GM19239 (cell line): Measurements from ENCODE around the gene GOLGA8S.
"Not testable (repeated sequence)": the region's sequence is repeated elsewhere in the genome, so short reads cannot be mapped to it uniquely, and the experiment has no call there.

Experiments used
- DNase-seq: peaks from one replicate; pipeline ENCODE4 v3.0.0; 2011; ENCODE audit warnings: low spot score; ENCODE audit not compliant: insufficient read length
- FAIRE-seq: peaks from 2 replicates; lab custom pipeline; 2011; peaks lifted over from hg19 to GRCh38; lab: Jason Lieb, UNC

Gene GOLGA8S, protein sequence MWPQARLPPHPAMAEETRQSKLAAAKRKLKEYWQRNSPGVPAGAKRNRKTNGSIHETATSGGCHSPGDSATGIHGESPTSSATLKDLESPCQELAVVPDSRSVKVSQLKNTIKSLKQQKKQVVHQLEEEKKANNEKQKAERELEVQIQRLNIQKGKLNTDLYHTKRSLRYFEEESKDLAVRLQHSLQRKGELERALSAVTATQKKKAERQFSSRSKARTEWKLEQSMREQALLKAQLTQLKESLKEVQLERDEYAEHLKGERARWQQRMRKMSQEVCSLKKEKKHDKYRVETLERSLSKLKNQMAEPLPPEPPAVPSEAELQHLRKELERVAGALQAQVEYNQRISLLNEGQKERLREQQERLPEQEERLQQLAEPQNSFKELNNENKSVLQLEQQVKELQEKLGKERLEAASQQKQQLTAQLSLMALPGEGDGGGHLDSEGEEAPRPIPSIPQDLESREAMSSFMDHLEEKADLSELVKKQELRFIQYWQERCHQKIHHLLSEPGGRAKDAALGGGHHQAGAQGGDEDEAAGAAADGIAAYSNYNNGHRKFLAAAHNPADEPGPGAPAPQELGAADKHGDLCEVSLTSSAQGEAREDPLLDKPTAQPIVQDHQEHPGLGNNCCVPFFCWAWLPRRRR

DNA sequence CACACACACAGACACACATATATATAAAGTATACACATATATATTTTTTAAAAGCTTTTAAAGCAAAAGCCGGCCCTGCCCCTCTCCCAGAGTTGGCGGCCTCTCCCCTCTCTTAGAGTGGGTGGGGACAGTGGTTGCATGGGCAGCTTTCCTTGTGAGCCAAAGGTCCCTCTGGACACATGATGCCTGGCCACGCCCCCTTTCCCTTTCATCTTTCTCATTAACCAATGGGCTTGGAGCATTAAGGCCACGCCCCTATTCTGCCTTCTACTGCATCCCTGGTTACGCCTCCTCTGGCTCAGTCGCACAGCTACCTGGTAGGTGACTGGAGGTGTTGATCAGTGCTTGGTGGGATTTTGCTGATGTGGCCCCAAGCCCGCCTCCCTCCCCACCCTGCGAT is at the start of gene GOLGA8S:
GOLGA8S (plus strand) TSS at position 301 of the 400 bp plus-strand sequence; CDS start at position 363, 62 bp downstream.
- FAIRE-seq, DNase-seq: not testable (repeated sequence)

DNA sequence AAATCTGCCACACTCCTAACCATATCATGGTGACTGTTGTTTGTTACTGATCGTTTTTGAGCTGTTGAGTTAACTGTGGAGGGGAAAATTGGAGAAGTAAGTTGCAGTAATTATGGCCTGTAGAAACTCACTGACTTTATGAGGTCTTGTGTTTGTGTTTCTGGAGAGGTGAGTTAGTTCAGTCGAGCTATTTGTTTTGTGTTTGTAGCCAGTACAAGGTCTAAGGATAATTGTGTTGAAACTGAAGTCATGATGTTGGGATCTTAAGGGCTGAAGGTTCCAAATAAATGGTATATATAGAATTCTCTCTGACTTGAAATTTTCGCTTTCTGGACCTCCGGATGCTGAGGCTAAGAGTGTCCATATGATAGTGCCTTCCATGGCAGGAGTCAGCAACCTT is 49.7 kb upstream of the GOLGA8S start:
- FAIRE-seq, DNase-seq: not testable (repeated sequence)

DNA sequence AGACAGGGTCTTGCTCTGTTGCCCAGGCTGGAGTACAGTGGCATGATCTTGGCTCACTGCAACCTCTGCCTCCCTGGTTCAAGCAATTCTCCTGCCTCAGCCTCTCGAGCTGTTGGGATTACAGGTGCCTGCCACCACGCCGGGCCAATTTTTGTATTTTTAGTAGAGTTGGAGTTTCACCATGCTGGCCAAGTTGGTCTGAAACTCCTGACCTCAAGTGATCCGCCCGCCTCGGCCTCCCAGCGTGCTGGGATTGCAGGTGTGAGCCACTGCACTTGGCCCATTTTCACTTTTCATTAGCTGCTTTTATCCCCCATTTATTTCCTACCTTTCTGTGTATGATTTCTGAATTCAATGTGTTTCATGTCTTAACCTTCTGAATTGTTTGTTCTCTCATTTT is 48.6 kb upstream of the GOLGA8S start:
- not testable (repeated sequence) for FAIRE-seq, DNase-seq

DNA sequence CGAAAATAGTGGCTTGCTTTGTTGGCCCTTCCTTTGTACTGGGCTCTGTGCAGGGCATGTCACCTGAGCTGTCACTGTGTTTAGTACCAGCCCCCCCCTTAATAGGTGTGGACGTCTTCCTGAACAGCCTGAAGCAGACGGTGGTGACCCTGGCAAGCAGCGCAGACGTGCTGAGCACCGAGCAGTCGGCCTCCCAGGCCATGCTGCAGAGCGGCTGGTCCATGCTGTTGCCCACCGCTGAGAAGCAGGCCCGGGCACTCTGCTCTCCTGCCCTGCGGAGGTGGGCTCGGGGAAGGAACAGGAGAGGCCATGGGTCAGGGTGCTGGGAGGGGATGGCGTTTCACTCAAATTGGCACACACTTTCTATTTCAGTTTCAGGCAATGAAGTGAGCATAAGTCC is 43.3 kb upstream of the GOLGA8S start:
- not testable (repeated sequence) for FAIRE-seq, DNase-seq

DNA sequence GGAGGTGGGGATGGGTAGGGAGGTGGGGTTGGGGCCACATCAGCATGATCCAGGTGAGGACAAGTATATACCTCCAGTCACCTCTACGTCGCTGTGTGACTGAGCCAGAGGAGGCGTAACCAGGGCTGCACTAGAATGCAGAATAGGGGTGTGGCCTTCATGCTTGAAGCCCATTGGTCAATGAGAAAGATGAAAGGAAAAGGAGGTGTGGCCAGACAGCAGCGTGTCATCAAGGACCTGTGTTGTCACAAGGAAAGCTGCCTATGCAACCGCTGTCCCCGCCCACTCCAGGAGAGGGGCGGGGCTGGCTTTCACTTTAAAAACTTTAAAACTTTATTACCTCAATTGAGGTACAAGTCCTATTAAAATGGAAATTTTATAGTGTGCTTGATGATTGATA is 20.5 kb upstream of the GOLGA8S start, which contains the start of gene GOLGA6L26:
GOLGA6L26 (minus strand) TSS at position 101 of the 400 bp plus-strand sequence; CDS start at position 40, 61 bp downstream.
- DNase-seq, FAIRE-seq: not testable (repeated sequence)

DNA sequence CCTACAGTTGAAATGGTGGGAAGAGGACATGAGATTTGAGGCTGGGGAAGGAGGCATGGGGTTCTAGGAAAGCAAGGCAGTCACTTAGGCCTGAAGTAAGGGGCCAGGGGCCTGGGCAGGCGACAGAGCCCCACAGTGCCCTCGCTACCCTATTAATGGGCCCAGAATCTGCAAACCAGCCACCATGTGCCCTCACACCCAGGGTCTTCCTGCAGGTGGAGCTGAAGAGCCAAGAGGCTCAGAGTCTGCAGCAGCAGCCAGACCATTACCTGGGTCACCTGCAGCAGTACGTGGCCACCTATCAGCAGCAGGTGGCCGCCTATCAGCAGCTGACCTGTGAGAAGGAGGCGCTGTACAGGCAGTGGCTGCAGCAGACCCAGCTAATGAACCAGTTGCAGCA is 8.1 kb downstream of the GOLGA8S start:
- DNase-seq, FAIRE-seq: not testable (repeated sequence)

DNA sequence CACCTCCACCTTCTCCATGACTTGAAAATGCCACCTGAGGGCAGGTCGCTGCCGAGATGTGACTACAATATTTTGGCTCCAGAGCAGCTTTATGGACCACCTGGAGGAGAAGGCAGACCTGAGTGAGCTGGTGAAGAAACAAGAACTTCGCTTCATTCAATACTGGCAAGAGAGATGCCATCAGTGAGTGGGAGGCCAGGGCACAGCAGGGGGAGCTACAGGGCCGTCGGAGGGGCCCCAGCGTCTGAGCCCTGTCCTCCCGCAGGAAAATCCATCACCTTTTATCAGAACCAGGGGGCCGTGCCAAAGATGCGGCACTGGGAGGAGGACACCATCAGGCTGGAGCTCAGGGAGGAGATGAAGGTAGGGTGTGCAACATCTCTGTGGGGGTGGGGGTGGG is 9.7 kb downstream of the GOLGA8S start:
- FAIRE-seq, DNase-seq: not testable (repeated sequence)

DNA sequence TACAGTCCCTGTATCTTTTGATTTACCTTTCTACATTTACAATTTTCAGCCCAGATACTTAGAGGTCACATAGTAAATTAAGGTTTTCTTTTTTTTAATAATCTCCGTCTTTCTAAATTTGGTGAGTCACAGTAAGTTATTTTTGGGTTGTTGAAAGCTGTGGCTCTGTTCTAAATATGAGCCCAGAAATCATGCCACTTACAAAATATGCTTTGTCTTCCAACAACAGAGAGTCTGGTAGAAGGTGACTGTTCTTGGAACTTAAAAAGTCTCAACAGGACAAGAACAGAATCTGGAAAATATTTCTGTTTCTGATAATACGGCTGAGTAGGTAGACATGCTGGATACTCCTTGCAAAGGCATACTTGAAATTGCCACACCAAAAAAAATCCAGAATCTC is 16.0 kb downstream of the GOLGA8S start:
- DNase-seq: no peak

DNA sequence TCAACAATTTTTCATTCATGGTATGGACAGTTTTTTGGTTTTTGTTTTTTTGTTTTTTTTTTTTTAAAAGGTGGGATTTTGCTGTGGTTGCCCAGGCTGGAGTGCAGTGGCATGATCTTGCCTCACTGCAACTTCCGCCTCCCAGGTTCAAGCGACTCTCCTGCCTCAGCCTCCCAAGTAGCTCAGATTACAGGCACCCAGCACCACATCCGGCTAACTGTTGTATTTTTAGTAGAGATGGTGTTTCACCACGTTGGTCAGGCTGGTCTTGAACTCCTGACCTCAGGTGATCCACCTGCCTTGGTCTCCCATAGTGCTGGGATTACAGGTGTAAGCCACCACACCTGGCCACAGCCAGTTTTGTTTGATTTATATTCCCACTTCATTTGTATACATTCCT is 16.6 kb downstream of the GOLGA8S start:
- not testable (repeated sequence) for FAIRE-seq, DNase-seq

More for the DNA sequence above, 16.0 kb downstream of the GOLGA8S start:
- no peak for FAIRE-seq

DNA sequence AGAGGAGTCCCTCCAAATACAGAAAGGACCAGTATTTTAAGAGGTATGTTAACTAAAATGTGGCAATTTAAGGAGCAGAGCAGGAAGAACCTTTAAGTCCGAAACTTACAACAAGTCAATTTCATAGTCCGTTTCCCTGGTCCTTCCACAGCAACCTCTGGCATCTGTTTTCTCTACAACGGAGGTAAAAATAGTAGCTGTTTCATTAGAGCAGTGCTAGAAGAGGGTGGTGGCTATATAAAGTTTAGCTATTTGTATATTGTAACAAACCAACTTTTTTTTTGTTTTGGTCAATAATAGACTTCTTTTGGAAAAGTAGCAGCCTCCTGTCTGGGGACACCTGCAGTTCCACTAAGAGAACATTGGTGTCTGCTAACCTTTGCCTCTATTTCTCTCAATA is 17.3 kb downstream of the GOLGA8S start:
- FAIRE-seq, DNase-seq: not testable (repeated sequence)

DNA sequence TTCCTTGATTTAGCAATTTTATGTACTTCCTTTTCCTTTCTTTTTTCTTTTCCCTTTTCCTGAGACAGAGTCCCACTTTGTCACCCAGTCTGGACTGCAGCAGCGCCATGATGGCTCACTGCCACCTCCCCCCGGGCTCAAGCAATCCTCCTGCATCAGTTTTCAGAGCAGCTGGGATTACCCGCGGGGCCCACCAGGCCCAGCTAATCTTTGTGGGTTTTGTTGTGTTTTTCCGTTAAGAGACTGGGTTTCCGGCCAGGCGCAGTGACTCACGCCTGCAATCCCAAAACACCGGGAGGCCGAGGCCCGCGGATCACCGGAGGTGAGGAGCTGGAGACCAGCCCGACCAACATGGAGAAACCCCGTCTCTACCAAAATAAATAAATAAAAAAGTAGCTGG is 17.7 kb downstream of the GOLGA8S start:
- FAIRE-seq: no peak

DNA sequence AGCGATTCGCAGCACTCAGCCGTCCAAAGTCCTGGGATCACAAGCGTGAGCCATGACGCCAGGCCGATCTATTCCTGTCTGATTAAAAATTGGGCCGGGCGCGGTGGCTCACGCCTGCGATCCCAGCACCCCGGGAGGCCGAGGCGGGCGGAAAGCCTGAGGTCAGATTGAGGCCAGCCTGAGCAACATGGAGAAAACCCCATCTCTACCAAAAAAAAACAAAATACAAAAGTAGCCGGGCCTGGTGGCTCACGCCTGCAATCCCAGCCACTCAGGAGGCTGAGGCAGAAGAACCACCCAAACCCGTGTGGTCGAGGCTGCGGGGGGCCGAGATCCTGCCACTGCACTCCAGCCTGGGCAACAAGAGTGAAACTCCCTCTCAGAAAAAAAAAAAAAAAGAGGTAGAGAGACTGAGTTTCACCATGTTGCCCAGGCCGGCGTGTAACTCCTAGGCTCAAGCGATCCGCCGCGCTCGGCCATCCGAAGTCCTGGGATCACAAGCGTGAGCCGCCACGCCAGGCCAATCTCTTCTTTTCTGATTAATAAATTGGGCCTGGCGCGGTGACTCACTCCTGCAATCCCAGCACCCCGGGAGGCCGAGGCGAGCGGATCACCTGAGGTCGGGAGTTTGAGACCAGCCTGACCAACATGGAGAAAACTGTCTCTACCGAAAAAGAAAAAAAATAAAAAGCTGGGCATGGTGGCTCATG is 18.5 kb downstream of the GOLGA8S start:
- FAIRE-seq, DNase-seq: not testable (repeated sequence)

More for the DNA sequence above, 17.7 kb downstream of the GOLGA8S start:
- no peak for DNase-seq

DNA sequence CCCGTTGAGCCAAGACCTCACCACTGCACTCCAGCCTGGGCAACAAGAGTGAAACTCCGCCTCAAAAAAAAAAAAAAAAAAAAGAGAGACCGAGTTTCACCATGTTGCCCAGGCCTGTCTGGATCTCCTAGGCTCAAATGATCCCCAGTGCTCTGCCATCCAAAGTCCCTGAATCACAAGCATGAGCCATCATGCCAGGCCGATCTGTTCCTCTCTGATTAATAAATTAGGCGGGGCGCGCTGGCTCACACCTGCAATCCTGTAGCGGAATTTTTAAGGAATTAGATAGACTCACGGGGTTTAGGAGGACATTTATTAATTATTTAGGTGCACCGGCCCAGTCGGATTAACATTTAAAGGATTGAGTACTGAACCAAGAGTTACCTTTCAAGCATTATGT is 19.7 kb downstream of the GOLGA8S start:
- not testable (repeated sequence) for DNase-seq, FAIRE-seq

DNA sequence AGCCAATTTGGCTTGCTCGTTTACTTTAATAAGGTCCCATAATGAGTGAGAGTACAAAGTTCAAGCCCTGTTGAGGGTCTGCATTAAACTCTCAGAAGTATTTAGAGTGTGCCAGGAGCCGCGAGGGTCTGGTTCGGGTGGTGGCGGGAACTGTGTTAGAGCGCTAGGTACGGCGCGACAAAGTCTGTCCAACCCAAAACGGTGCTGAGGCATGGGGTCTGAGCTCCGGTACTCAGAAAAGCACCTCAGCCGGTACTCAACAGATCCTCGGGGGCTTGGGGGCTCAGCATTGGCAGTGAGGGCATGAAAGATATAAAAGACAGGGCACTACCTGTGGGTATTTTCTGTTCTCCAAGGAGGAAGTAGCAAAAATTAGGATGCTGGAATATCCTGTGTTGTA is 24.4 kb downstream of the GOLGA8S start:
- FAIRE-seq, DNase-seq: not testable (repeated sequence)

DNA sequence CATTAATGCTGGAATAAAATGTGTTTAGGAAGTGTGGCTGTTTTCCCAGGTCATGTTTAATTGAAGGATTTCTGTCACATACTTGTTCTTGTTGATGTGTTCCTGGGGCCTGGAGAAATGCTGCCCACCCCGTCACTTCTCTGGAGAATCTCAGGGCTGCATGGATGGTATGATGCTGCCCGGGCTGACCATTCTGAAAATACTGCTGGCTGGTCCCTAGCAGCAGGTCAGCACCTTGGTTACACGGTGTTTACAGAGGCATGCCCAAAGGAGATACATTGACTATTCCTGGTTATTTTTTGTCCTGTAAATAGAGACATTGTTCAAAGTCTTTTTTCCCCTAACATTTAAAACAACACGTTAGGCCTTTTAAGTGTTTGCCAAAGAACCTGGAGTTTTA is 26.2 kb downstream of the GOLGA8S start:
- not testable (repeated sequence) for FAIRE-seq, DNase-seq

DNA sequence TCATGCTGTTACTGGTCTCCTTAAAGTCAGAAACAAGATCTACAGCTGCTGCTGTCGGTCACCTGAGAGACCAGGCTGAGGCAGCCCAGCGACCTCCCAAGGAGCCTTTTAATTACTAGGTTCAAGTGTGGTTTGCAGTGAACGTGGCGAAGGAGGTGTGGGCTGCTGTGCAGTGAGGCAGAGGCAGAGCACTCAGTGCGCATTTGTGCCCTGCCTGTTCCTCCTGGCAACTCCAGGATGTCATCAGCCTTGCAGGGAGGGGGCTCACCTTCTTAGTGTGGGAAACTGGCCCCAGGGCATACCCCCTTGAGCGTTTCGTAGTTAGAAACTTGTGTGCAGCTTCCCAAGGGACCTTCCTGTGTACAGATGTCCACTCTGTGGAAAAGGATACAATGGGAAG is 26.6 kb downstream of the GOLGA8S start:
- not testable (repeated sequence) for FAIRE-seq, DNase-seq

DNA sequence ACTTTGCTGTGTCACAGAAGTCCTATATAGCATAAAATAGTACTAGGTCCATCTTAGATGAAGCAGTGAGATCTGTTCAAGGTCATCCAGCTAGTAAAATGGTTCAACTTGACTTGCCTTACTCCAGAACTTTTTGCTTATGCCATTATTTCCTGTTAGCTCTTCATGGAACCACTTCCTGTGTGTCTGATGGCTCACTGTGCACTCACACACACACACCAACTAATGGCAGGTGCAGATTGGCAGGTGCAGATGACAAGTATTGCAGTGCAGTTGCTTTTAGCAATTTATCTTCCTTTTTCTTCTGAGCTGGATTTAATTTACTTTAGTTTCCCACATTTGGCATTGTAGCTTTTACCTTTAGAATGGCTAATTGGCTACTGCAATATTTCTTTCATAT is 29.8 kb downstream of the GOLGA8S start:
- DNase-seq (no peak), FAIRE-seq (no peak)

DNA sequence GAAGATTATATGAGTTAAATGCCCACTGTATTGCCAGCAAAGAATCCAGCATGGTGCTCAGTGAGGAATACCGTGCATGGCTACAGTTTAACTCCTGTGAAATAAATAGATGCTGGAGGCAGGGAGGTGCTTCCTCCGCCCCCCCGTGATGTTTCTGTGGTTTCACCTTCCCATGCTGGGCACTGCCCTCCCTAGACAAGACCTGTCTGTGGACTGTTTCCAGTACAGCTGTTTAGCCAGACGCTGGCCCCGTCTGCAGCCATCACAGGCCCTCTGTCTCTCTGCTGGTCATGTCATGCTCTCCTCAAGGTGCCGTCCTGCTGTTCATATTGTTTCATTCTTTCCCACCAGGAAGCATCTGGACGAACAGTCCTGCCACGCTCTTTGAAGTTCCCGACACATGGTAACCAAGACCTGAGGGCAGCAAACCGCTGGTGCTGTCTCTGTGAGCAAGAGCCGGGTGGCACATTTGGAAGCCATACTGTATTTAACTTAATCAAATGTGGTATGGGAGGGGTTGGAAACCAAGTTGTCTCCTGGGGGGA is 31.4 kb downstream of the GOLGA8S start:
- DNase-seq (no peak), FAIRE-seq (no peak)

DNA sequence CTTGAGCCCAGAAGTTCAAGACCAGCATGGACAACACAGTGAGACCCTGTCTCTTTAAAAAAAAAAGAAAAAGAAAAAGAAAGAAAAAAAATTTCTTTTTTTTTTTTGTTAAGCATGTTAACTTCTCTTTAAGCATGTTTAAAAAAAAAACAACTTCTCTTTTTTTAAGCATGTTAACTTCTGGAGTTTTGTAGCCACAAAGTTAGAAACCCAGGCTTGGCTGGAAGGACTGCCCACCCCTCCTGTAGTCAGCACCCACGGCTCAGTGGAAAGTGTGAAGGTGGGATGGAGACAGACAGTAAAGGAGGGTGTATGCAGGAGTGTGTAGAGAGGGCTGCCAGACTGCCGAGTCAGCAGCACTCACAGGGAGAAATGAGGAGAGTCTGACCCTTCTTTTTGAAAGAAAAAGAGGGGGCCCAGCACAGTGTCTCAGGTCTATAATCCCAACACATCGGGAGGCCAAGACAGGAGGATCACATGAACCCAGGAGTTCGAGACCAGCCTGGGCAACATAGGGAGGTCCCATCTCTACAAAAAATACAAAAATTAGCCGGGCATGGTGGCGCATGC is 33.2 kb downstream of the GOLGA8S start:
- no peak for FAIRE-seq

More for the DNA sequence above, 33.2 kb downstream of the GOLGA8S start:
- DNase-seq: no peak
